Measurements from ENCODE around the gene NANOS3.

Gene NANOS3

DNA sequence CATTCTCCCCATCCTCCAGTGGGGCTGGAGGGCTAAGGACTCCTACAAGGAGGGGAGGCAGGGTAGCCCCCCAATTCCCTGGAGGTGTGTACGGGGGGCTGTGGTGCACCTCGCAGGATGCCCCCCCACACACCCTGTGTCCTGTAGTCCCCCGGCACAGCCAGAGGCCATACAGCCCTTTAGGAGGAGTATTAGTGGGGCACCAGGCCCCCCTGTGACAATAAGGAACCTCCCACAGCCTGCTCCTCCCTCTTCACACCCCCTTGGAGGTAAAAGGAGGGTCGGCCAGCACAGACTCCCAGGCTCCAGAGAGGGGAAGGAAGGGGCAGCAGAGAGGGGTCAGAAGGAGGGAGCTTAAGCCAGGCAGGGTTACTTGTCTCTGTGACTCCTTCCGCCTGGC lies at the start of gene NANOS3:
NANOS3 (plus strand) TSS at position 301 of the 400 bp plus-strand sequence. CDS start 115 bp downstream, outside the sequence.
- no peak for DNase-seq

DNA sequence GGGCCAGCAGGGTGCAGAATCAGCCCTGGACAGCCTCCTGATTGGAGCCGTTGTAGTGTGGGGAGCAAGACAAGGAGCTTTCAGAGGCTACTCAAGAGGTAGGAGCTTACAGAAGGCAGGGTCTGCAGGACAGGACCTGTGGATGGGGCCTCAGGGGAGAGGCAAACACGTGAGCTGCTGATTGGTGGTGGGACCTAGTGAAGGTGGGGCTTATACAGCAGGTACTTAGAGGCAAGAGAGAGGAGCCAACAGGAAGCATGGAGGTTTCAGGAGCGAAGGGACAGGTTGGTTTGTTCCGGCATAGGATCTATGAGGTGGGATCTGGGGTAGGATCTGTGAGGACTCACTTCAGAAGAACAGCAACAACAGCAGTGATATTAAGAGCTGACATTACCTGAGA lies 49.3 kb upstream of the NANOS3 start:
- no peak for DNase-seq

DNA sequence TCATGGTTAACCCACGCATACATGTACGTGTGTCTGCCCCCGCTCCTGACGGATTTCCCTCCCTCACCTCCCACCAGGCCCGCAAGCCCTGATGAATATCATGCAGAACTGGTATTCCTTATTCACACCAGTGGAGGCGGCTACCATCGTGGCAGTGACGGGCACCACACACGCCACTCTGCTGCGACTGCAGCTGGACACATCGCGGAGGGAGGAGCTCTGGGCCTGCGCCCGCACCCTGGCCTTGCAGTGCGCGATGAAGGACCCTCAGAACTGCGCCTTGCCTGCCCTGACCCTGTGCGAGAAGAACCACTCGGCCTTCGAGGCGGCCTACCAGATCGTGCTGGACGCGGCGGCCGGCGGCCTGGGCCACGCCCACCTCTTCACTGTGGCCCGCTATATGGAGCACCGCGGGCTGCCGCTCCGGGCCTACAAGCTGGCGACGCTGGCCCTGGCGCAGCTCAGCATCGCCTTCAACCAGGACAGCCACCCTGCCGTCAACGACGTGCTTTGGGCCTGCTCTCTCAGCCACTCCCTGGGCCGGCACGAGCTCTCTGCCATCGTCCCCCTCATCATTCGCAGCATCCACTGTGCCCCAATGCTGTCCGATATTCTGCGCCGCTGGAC lies 46.7 kb upstream of the NANOS3 start:
- no peak for DNase-seq

DNA sequence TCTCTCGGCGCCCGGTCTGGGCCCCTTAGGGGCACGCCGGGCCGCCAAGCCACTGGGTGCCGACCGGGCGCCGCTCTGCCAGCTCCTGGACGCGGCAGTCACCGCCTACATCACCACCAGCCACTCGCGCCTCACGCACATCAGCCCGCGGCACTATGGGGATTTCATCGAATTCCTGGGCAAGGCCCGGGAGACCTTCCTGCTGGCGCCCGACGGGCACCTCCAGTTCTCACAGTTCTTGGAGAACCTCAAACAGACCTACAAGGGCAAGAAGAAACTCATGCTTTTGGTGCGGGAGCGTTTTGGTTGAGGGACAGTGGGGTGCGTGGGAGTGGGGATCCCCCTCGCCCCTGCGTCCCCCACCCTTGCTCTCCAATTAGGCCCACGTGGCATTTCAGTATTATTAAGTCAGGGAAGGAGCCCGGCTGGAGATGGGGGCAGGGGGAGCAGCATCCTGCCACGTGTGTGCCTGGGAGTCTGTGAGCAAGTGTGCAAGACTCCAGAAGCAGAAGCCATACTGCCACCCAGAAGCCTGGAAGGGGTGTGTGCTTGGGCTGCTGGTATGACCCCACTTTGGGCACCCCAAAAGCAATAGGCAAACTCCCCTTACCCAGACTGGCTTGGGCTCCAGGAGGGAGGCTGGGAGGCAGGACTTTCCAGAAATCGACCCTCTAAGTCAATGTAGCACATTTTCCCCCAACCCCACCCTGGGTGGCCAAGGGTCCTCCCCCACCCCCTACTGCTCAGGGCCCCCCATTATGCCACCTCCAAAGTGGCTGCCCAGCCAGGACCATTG lies 46.0 kb upstream of the NANOS3 start:
- DNase-seq, result no peak

DNA sequence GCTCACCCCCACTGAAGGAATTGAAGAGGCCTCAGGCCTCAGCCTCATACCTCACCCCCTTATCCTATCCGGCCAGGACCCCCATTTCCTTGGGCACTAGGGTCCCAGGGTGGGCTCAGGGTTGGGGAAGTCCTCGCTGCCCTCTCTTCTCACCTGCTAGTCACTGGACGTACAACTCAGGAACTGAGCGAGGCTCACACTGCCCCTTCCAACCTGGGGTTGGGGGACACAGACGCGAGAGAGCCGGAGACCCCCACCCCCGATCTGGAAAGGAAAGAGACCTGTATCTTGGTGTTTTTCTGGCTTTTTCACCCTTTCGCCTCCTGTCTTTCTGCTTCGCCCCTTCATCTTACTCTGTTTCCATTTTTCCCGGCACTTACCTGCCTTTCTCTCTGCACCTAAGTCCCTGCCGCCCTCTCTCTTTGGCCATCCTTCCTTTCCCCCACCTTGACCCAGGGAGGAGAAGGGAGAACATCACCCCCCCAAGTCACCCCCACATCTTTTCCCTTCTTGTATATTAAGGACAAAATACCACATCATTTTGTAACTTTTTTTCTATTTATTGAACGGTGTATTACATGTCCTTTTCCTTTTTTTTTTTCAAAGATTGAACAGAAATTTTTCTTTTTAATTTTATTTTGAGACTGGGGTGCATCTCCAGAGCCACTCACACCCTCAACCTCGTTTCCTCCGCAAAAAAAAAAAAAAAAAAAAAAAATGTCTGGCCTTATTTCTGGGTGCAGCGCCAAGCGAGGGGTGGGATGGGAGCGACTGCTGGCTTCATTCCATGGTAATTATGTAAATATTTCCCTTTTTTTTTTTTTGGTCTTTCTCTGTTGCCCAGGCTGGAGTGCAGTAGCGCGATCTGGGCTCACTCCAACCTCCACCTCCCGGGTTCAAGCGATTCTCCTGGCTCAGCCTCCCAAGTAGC lies 45.1 kb upstream of the NANOS3 start:
- DNase-seq, result no peak

DNA sequence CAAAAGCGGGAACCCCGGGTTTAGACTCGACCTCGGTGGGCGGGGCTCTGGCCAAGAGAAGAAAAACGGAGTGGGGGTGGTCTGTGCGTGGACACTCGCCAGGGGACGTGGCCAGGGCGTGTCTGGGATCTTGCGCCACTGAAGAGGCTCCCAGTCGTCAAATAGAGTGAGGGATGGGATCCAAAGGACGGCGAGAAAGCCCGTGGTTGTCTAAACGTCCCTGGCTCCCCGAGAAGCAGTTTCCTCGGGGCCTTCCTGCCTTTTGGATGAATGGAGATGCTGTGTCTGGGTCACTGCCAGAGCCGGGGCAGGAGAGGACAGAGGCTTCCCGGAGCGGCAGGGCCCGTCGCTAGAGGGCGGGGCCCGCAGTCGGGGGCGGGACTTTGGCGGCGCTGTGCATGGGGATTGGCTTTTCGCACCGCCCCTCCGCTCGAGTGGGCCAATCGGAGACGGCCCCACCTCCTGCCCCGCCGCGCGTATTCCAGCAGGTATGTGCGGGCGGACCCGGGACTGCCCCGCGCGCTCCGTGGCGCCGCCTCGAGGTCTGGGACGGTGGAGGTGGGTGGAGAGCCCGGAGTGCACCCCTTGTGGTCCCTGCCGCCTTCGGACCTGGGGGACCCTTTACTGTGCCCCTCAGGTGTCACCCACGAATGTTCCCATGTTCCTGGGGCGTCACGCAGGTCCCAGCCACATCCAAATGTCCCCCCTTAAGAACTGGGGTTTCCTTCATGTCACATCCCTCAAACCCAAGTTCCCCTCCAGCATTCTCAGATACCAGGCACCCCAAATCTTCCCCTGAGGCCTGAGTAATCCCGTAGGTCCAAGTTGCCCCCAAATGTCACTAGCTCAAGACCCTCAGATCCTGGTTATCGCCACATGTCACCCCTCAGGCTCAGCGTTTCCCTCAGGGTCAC lies 43.3 kb upstream of the NANOS3 start:
- peak in 12 of 14 donors; percentile 44 to 90 (median 78) for DNase-seq

DNA sequence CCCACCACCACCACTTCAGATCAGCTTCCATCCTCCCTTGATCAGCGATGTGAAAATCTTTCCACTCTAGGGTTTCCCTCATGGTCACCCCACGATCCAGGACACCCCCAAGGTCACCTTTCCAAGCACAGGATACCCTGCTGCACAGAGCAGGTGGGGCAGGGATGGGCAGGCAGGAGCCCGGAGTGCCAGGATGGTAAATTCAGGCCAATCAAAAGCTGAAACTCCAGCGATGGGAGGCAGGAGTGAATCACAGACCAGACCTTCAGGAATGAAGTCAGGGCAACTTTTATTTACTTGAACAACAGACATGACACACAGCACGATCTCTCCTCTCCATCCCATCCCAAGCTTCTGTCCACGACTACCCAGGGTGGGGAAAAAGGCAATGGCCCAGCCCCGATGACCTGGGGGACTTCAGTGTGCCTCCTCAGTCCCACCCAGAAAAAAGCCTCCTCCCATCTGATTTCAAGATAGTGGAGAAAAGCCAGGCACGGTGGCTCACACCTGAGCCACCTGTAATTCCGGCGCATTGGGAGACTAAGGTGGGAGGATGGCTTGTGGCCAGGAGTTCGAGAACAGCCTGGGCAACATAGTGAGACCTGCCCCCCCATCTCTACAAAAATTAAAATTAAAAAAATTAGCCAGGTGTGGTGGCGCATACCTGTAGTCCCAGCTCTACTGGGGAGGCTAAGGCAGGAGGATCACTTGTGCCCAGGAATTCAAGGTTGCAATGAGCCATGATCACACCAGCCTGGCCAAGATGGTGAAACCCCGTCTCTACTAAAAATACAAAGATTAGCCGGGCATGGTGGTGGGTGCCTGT lies 42.5 kb upstream of the NANOS3 start:
- DNase-seq, result no peak

DNA sequence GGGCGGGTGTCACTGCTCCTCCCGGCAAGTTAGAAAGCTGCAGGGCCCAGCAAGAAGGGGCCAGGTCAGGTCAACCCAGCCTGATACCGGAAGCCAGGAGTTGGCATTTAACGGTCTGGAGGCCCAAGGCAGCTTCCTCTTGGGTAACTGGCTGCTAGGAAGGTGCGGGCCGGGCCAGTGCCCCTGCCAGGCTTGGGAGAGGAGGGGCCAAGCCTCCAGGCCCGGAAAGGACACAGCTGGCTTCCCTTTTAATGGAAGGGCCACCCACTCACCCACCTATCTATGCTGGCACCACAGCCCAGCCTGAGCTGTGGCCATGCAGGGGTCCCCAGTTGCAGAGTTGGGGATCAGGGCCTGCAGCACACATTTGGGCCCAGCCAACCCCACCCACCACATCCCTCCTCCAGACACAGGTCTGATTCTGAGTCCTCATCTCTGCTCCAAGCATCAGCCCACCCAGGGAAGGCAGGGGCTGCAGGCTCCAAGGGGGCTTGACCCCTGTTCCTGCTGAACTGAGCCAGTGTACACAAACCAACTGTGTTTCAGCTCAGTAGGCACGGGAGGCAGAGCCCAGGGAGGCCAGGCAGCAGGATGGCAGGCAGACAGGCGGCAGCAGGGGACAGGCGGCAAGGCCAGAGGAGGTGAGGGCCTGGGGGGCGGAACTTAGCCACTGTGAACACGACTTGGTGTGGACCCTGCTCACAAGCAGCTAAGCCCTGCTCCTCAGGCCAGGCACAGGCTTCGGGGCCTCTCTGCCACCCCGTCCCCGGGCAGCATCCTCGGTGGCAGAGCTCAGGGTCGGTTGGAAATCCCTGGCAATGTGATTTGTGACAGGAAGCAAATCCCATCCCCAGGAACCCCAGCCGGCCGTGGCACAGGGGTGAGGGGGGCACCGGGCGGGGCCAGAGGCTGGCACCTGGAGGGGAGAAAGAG lies 40.9 kb upstream of the NANOS3 start:
- DNase-seq, result peak in 2 of 14 donors; percentile 7 to 55

DNA sequence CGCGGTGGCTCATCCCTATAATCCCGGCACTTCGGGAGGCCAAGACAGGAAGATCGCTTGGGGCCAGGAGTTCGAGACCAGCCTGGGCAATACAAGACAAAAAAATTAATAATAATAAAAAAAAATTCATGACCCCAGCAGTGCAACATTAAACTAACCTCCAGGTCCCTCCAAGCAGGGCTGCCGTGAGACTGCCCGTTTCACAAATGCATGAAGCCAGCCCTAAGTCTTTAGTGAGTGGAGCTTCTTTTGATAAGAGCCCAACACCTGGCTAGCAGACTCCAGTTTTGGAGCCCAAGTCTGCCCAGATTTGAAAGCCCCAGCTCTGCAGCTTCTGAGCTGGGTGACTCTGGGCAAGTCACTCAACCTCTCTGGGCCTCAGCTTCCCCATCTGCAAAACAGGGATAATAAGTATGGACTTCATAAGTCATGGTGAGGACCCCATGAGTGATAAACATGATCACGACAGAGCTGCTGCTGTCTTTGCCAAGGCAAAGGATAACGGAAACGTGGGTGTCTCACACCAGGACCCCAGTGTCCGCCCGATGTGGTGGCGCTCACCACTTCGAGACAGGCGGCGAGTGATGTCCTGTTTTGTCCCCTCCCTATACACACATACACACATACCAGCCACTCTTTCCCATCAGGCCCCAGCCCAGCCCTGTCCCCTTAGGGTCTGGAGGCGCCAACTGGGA lies 38.4 kb upstream of the NANOS3 start:
- no peak for DNase-seq

DNA sequence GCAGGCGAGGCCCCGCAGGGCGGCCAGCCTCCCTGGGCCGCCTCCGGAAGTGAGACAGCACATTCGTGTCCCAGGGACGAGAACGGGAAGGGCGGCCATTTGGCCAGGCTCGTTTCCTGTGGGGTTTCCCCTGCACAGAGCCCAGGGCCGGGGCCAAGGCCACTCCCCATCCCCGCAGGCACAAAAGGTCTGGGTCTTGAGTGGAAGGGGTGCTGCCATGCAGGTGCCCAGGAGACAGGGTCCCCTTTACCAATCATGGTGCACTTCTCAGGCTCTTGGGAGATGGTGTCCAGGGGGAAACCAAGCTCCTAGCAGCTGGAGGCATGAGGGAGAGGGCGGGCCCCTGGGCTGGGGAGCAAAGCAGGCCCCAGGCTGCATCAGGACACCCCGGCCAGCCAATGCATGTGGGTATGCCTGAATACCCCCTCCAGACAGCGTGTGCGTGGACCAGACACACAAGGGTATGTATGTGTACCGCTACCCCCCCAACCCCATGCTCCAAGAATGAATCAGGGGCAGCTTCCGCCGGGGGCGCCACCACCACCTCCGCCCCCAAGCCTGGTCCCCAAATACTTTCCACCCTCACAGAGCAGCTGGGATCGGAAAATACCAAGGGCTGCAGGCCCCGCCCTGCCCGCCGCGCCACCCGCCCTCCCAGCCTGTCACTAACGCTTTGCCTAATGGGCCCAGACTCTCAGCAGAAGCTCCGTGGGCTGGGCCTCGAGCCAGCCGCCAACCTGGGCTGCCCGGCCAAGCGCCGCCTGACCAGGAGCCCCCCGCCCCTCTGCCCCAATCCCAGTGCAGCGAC lies 37.6 kb upstream of the NANOS3 start:
- DNase-seq, result peak in 9 of 14 donors; percentile 18 to 82 (median 53)

DNA sequence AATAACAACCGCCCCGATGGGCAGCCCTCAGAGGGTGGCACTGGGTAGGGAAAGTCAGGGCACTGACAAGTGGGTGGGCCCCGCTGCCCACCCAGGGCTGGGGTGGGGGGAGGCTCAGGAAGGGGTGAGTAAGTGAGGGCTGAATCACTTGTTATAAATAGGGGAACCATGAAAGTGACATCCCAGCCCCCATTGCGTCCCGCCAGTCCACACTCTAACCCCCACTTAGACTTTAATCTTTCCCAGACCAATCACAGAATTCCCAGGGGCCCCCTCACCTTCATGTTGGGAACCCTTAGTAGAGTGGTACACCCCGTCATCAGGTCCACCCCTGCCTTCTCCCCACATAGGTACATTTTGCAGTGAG lies 37.0 kb upstream of the NANOS3 start:
- DNase-seq, result peak in 2 of 14 donors; percentile 65 to 82

DNA sequence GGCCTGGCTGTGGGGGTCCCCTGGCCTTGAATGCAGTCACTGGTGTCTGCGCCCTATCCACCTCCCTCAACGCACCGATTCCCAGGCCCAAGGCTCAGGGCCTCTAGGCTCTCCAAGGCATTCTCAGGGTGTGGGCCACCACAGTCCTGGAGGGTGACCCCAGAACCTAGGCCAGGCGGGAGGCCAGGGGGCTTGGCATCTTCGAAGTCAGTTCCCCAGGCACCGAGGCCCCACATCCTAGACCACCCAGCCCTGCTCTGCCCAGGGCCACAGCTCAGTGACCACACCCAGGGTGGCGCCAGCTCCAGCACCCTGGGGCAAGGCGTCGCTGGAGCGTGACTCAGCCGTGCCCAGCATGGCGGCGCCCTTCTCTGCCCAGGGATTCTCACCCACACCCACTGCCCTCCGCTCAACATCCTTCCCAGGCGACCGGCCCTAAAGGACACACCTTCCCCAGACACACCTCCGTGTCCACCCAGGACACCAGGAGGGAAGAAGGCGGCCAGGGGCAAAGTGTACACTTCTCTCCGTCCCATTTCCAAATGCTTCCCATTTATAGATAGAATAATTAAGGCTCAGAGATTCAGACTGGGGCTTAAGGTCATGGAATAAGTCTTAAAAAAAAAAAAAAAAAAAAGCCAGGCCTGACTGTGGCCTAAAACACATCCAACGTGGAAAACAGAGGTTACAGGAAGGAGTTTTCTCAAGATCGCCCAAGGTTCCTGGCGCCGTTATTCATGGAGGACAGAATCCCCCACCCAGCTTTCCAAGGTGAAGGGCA lies 36.4 kb upstream of the NANOS3 start:
- DNase-seq, result peak in 3 of 14 donors; percentile 6 to 38 (median 34)

DNA sequence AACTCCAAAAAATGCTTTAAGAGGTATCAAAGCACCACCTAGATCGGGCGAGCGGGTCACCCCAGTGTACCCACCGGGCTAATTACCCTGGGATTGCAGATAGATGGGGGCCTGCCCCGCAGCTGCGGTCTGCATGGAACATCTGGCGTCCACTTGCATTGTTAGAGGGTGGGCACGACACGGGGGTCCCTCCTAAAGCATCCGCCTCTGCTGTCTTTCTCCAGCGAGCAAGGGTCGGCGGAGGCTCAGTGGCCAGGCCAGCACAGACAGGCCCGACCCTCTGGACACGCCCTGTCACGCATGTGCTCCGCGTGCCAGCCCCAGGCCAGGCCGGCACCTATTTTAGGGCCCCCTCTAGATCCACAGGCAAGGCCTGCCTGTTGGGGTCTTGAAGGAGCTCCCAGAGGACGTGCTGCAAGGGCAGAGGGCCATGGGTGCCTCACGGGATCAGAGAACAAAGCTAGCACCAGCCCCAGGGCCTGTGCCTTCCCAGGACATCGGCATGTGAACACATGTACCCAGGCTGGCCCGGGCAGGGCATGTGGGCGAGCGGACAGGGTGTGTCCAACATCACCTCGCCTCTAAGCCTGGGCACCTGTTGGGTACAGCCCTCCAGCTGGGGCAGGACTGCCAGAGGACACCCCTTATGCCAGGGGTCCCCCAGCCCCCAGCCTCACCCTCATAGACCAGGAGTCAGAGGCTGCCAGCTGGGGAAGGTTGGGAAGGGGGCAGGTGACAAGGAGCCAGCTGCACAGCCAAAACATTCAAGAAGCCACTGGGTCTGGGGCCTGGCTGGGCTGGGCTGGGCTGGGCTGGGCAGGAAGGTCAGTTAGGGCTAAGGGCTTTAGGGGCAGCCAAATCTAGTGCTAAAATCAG lies 35.6 kb upstream of the NANOS3 start:
- peak in 3 of 14 donors; percentile 38 to 55 (median 43) for DNase-seq

DNA sequence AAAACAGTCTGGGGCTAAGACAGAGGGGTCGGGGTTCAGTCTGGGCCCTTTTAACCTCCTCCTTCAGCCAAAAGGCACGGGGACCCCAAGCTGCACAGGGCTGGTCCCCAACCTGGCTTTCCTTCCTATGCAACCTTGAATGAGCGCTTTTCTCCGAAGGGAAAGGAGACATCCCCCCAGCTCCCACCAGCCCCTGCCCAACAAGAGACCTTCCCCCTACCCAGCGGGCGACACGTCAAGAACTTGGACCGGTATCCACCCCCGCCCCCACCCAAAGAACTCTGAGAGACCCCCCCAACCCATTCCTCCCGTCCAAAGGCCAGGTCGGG lies 35.0 kb upstream of the NANOS3 start:
- no peak for DNase-seq

DNA sequence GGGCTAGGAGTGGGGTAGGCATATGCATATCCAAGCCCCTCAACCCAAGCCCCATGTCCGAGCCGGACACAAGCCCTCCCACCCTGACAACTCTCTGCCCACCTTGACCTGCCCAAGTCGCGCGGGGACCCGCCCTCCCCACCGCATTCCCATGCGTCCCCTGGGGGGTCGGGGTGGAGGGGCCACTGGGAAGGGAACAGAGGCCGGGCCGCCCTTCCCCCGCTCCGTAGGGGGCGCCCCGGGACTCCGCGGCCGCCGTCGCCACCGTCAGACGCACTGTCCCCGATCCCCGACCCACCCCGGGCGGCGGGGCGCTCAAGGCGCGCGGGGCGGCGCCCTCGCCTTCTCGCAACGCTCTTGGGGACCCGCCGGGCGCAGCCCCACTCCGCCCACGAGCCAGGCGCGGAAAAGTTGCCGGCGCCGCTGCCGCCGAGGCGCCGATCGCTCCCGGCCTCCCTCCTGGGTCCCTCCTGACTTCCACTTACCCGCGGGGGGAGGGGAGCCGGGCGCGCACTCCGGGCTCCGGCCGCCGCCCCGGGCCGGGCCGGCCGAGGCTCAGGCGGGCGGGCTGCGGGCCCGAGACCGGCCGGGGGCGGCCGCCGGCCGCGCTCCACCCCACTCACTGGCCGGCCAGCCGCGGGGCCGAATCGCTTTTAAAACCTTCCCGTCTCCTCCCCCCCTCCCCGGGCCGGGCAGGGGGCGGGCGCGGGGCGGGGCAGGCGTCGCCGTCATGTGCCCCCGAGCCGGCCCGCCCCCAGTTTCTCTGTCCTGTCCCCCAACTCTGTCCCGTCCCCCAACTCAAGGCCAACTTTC lies 34.4 kb upstream of the NANOS3 start:
- DNase-seq, result peak in 12 of 14 donors; percentile 8 to 76 (median 47)
